Stimulated activated naive CD8-positive, alpha-beta T cell treated with anti-CD3 and anti-CD28 coated beads, Interleukin-15, Interleukin-2, amounts not matched to agents 100 ng/mL and 50 ng/mL, for 24 hours (primary cell): ENCODE results near the gene CFAP77.

Source experiments
- H3K27ac Mint-ChIP-seq: one replicate; pipeline ENCODE4 v1.8.0; 2021; ENCODE audit warnings: mild to moderate bottlenecking, mixed read lengths
- H3K27me3 Mint-ChIP-seq: one replicate; pipeline ENCODE4 v1.8.0; 2021; ENCODE audit warnings: mixed read lengths
- H3K36me3 Mint-ChIP-seq: one replicate; pipeline ENCODE4 v1.8.0; 2021; ENCODE audit warnings: low read depth, mixed read lengths
- H3K4me1 Mint-ChIP-seq: one replicate; pipeline ENCODE4 v1.8.0; 2021; ENCODE audit warnings: low read depth, mixed read lengths
- H3K4me3 Mint-ChIP-seq: one replicate; pipeline ENCODE4 v1.8.0; 2021; ENCODE audit warnings: mild to moderate bottlenecking, mixed read lengths
- H3K9me3 Mint-ChIP-seq: one replicate; pipeline ENCODE4 v1.8.0; 2021; ENCODE audit warnings: mixed read lengths

CFAP77 gene

GRCh38 chr9:132584601-132585560 is 174.9 kb downstream of the CFAP77 start:
- H3K27ac Mint-ChIP-seq = no peak overlapping the region
- H3K4me1 Mint-ChIP-seq = peaks cover 15% of the 10 kb centered on the region
- H3K9me3 Mint-ChIP-seq = no peaks in the 10 kb centered on the region
- no peak overlapping the region for H3K4me3 Mint-ChIP-seq
- peaks cover 68% of the 10 kb centered on the region for H3K27me3 Mint-ChIP-seq
- H3K36me3 Mint-ChIP-seq = no peaks in the 10 kb centered on the region

- H3K4me3 Mint-ChIP-seq = no peak overlapping the region
These were observed 176.2 kb downstream of the CFAP77 start for GRCh38 chr9:132585954-132586829.

GRCh38 chr9:132586830-132587591 is 177.0 kb downstream of the CFAP77 start:
- Mint-ChIP-seq H3K4me3 (no peak overlapping the region), H3K9me3 (no peaks in the 10 kb centered on the region), H3K27ac (no peak overlapping the region), H3K4me1 (peaks cover 8% of the 10 kb centered on the region), H3K36me3 (no peaks in the 10 kb centered on the region), H3K27me3 (peaks cover 64% of the 10 kb centered on the region)

More at GRCh38 chr9:132585954-132586829, 176.2 kb downstream of the CFAP77 start:
- Mint-ChIP-seq H3K27me3 (peaks cover 64% of the 10 kb centered on the region), H3K36me3 (no peaks in the 10 kb centered on the region), H3K9me3 (no peaks in the 10 kb centered on the region), H3K4me1 (peaks cover 13% of the 10 kb centered on the region), H3K27ac (peak overlapping the region; percentile 7)

GRCh38 chr9:132587592-132587955 is 177.6 kb downstream of the CFAP77 start:
- Mint-ChIP-seq H3K4me3 (no peak overlapping the region), H3K27me3 (peaks cover 67% of the 10 kb centered on the region), H3K36me3 (no peaks in the 10 kb centered on the region), H3K9me3 (no peaks in the 10 kb centered on the region), H3K4me1 (peaks cover 7% of the 10 kb centered on the region), H3K27ac (no peak overlapping the region)

- Mint-ChIP-seq H3K4me1 (peaks cover 7% of the 10 kb centered on the region), H3K4me3 (peak overlapping the region; percentile 1), H3K27me3 (peaks cover 64% of the 10 kb centered on the region), H3K27ac (no peak overlapping the region), H3K9me3 (no peaks in the 10 kb centered on the region), H3K36me3 (no peaks in the 10 kb centered on the region)
These were observed 178.1 kb downstream of the CFAP77 start for GRCh38 chr9:132588098-132588497.

GRCh38 chr9:132588501-132589147 is 178.6 kb downstream of the CFAP77 start:
- Mint-ChIP-seq H3K4me3 (no peak overlapping the region), H3K27me3 (peaks cover 59% of the 10 kb centered on the region), H3K4me1 (peaks cover 7% of the 10 kb centered on the region), H3K27ac (no peak overlapping the region), H3K9me3 (no peaks in the 10 kb centered on the region), H3K36me3 (peaks cover 5% of the 10 kb centered on the region)

GRCh38 chr9:132589148-132590036 is 179.4 kb downstream of the CFAP77 start:
- H3K27ac Mint-ChIP-seq = no peak overlapping the region

GRCh38 chr9:132590037-132590317 is 180.0 kb downstream of the CFAP77 start:
- Mint-ChIP-seq H3K4me1 (peaks cover 7% of the 10 kb centered on the region), H3K27me3 (peaks cover 45% of the 10 kb centered on the region), H3K4me3 (no peak overlapping the region), H3K27ac (no peak overlapping the region), H3K36me3 (peaks cover 17% of the 10 kb centered on the region), H3K9me3 (no peaks in the 10 kb centered on the region)

More at GRCh38 chr9:132589148-132590036, 179.4 kb downstream of the CFAP77 start:
- H3K4me3 Mint-ChIP-seq = no peak overlapping the region
- H3K27me3 Mint-ChIP-seq = peaks cover 51% of the 10 kb centered on the region
- H3K9me3 Mint-ChIP-seq = no peaks in the 10 kb centered on the region
- H3K36me3 Mint-ChIP-seq = peaks cover 11% of the 10 kb centered on the region
- peaks cover 7% of the 10 kb centered on the region for H3K4me1 Mint-ChIP-seq

- no peaks in the 10 kb centered on the region for H3K9me3 Mint-ChIP-seq
- no peak overlapping the region for H3K4me3 Mint-ChIP-seq
- H3K4me1 Mint-ChIP-seq = peaks cover 7% of the 10 kb centered on the region
- H3K27ac Mint-ChIP-seq = no peak overlapping the region
- peaks cover 42% of the 10 kb centered on the region for H3K27me3 Mint-ChIP-seq
- peaks cover 23% of the 10 kb centered on the region for H3K36me3 Mint-ChIP-seq
These were observed 180.5 kb downstream of the CFAP77 start for GRCh38 chr9:132590318-132591182.

GRCh38 chr9:132591244-132591643 is 181.2 kb downstream of the CFAP77 start:
- Mint-ChIP-seq H3K36me3 (peaks cover 30% of the 10 kb centered on the region), H3K9me3 (no peaks in the 10 kb centered on the region), H3K27ac (no peak overlapping the region), H3K4me3 (no peak overlapping the region), H3K4me1 (peaks cover 4% of the 10 kb centered on the region), H3K27me3 (peaks cover 35% of the 10 kb centered on the region)

- Mint-ChIP-seq H3K27me3 (peaks cover 29% of the 10 kb centered on the region), H3K9me3 (no peaks in the 10 kb centered on the region), H3K36me3 (peaks cover 35% of the 10 kb centered on the region), H3K27ac (no peak overlapping the region), H3K4me1 (no peaks in the 10 kb centered on the region), H3K4me3 (no peak overlapping the region)
These were observed 181.8 kb downstream of the CFAP77 start for GRCh38 chr9:132591751-132592314.

GRCh38 chr9:132592451-132592850 is 182.4 kb downstream of the CFAP77 start:
- H3K27me3 Mint-ChIP-seq = peaks cover 29% of the 10 kb centered on the region
- no peaks in the 10 kb centered on the region for H3K9me3 Mint-ChIP-seq
- H3K27ac Mint-ChIP-seq = no peak overlapping the region
- no peak overlapping the region for H3K4me3 Mint-ChIP-seq
- no peaks in the 10 kb centered on the region for H3K4me1 Mint-ChIP-seq
- peaks cover 35% of the 10 kb centered on the region for H3K36me3 Mint-ChIP-seq
